Neural cell (in vitro differentiated cells): Measurements from ENCODE around the gene MKKS. TPM values are rescaled to one million over a fixed set of nuclear protein-coding genes. Genes with fewer than 3 reads are reported as not detected.

Experiments used
- H2AFZ ChIP-seq: fragments of 200-600, 300-800 bp; sonication (generic), shearing (Covaris generic); 2 replicates; pipeline ENCODE4 v1.6.0; 2014; ENCODE audit warnings: low read depth, mild to moderate bottlenecking, antibody characterized with exemption, low read length, moderate library complexity
- H3F3A ChIP-seq: fragments of 200-600 bp; shearing (Covaris generic); 2 replicates; pipeline ENCODE4 v1.6.1; 2016; ENCODE audit warnings: mild to moderate bottlenecking, moderate library complexity, mixed read lengths, antibody characterized with exemption, low read length; ENCODE audit not compliant: insufficient read depth, poor library complexity, severe bottlenecking
- H3K27ac ChIP-seq: fragments of 200-600, 300-800 bp; sonication (generic), shearing (Covaris generic); 2 replicates; pipeline ENCODE4 v1.5.1; 2014; ENCODE audit warnings: mild to moderate bottlenecking, low read length, moderate library complexity
- H3K27me3 ChIP-seq: fragments of 300-800, 200-600 bp; sonication (generic), shearing (Covaris generic); 2 replicates; pipeline ENCODE4 v1.6.0; 2014; ENCODE audit warnings: mild to moderate bottlenecking, low read depth, low read length, moderate library complexity; ENCODE audit not compliant: insufficient read depth
- H3K36me3 ChIP-seq: fragments of 300-800, 200-600 bp; sonication (generic), shearing (Covaris generic); 2 replicates; pipeline ENCODE4 v1.5.1; 2014; ENCODE audit warnings: mild to moderate bottlenecking, antibody characterized with exemption, low read length, moderate library complexity; ENCODE audit not compliant: insufficient read depth
- H3K4me2 ChIP-seq: fragments of 300-800, 200-600 bp; sonication (generic), shearing (Covaris generic); 2 replicates; pipeline ENCODE4 v1.6.0; 2014; ENCODE audit warnings: mild to moderate bottlenecking, low read length
- H3K4me3 ChIP-seq: fragments of 300-800, 200-600 bp; sonication (generic), shearing (Covaris generic); 2 replicates; pipeline ENCODE4 v1.5.1; 2014; ENCODE audit warnings: mild to moderate bottlenecking, low read length, moderate library complexity
- H3K79me2 ChIP-seq: fragments of 200-600 bp; shearing (Covaris generic); replicated peaks from 2 replicates; pipeline ENCODE4 v1.6.0; 2014; ENCODE audit warnings: mild to moderate bottlenecking, low read length, moderate library complexity; ENCODE audit not compliant: insufficient read depth
- H3K9ac ChIP-seq: fragments of 300-800, 200-600 bp; sonication (generic), shearing (Covaris generic); 2 replicates; pipeline ENCODE4 v1.6.1; 2016; ENCODE audit warnings: mild to moderate bottlenecking, low read length, mixed read lengths
- H3K9me2 ChIP-seq: fragments of 200-600 bp; shearing (Covaris generic); 2 replicates; pipeline ENCODE4 v1.6.1; 2016; ENCODE audit warnings: mild to moderate bottlenecking, low read length, mixed read lengths; ENCODE audit not compliant: insufficient read depth
- H3K9me3 ChIP-seq: fragments of 200-600, 300-800 bp; sonication (generic), shearing (Covaris generic); 2 replicates; pipeline ENCODE4 v1.6.1; 2016; ENCODE audit warnings: mild to moderate bottlenecking, mixed run types, low read length, moderate library complexity, mixed read lengths
- H4K20me1 ChIP-seq: fragments of 200-600 bp; shearing (Covaris generic); 2 replicates; pipeline ENCODE4 v1.6.1; 2016; ENCODE audit warnings: mild to moderate bottlenecking, mixed run types; ENCODE audit not compliant: insufficient read depth
- EP300 ChIP-seq: fragments of 450-650 bp; conservative IDR thresholded peaks from 2 replicates; pipeline ENCODE4 v1.6.1; 2014; ENCODE audit warnings: antibody characterized with exemption, mild to moderate bottlenecking, moderate library complexity; ENCODE audit not compliant: poor library complexity, severe bottlenecking
- EZH2 ChIP-seq: fragments of 200-600, 300-800 bp; shearing (Covaris generic), sonication (generic); IDR thresholded peaks from 2 replicates; pipeline ENCODE4 v1.6.1; 2014; ENCODE audit warnings: antibody characterized with exemption, low read length, borderline replicate concordance, mild to moderate bottlenecking; ENCODE audit not compliant: insufficient read depth, poor library complexity, severe bottlenecking
- MXI1 ChIP-seq: fragments of 450-650 bp; conservative IDR thresholded peaks from 2 replicates; pipeline ENCODE4 v1.6.1; 2014; ENCODE audit warnings: antibody characterized with exemption, mild to moderate bottlenecking; ENCODE audit not compliant: poor library complexity, severe bottlenecking
- POLR2AphosphoS5 ChIP-seq: IDR thresholded peaks from 2 replicates; pipeline ENCODE4 v1.6.1; 2012
- RAD21 ChIP-seq: fragments of 450-650 bp; conservative IDR thresholded peaks from 2 replicates; pipeline ENCODE4 v1.6.1; 2014; ENCODE audit warnings: antibody characterized with exemption, mild to moderate bottlenecking, moderate library complexity
- SMC3 ChIP-seq: fragments of 450-650 bp; conservative IDR thresholded peaks from 2 replicates; pipeline ENCODE4 v1.6.1; 2014; ENCODE audit warnings: antibody characterized with exemption, mild to moderate bottlenecking, moderate library complexity; ENCODE audit not compliant: poor library complexity
- TAF1 ChIP-seq: IDR thresholded peaks from 2 replicates; pipeline ENCODE4 v1.6.1; 2012; ENCODE audit warnings: low read depth
- polyA plus RNA-seq: library from polyadenylated mRNA; depleted of rRNA; stranded (reverse); fragments of >200 nt; gene quantifications from 2 replicates; pipeline ENCODE4 v1.2.3, GENCODE V29; 2014
- TF ChIP-seq, protein P1 (sequence below): IDR thresholded peaks from 2 replicates; pipeline ENCODE4 v1.6.1; 2012; ENCODE audit warnings: borderline replicate concordance
- TF ChIP-seq, protein P2 (sequence below): fragments of 450-650 bp; IDR thresholded peaks from 2 replicates; pipeline ENCODE4 v1.5.1; 2014; ENCODE audit warnings: antibody characterized with exemption, mild to moderate bottlenecking, moderate library complexity; ENCODE audit not compliant: poor library complexity, severe bottlenecking

MKKS gene
- polyA plus RNA-seq, 1 donor from 2014 or later = 28.0 TPM

- Histone ChIP-seq H3K27me3 (no peaks in the 10 kb centered on the region), H4K20me1 (no peaks in the 10 kb centered on the region), H3K9me2 (no peaks in the 10 kb centered on the region), H3F3A (no peaks in the 10 kb centered on the region), H3K9ac (no peak overlapping the region), H2AFZ (no peak overlapping the region), H3K27ac (no peak overlapping the region), H3K4me3 (no peak overlapping the region), H3K9me3 (no peaks in the 10 kb centered on the region), H3K4me2 (no peak overlapping the region), H3K79me2 (peaks cover 15% of the 10 kb centered on the region), H3K36me3 (no peaks in the 10 kb centered on the region)
- TF ChIP-seq TAF1 (no peak), EP300 (no peak), SMC3 (no peak), RAD21 (no peak), MXI1 (no peak), EZH2 (no peak), POLR2AphosphoS5 (no peak)
- TF ChIP-seq, protein P1, sequence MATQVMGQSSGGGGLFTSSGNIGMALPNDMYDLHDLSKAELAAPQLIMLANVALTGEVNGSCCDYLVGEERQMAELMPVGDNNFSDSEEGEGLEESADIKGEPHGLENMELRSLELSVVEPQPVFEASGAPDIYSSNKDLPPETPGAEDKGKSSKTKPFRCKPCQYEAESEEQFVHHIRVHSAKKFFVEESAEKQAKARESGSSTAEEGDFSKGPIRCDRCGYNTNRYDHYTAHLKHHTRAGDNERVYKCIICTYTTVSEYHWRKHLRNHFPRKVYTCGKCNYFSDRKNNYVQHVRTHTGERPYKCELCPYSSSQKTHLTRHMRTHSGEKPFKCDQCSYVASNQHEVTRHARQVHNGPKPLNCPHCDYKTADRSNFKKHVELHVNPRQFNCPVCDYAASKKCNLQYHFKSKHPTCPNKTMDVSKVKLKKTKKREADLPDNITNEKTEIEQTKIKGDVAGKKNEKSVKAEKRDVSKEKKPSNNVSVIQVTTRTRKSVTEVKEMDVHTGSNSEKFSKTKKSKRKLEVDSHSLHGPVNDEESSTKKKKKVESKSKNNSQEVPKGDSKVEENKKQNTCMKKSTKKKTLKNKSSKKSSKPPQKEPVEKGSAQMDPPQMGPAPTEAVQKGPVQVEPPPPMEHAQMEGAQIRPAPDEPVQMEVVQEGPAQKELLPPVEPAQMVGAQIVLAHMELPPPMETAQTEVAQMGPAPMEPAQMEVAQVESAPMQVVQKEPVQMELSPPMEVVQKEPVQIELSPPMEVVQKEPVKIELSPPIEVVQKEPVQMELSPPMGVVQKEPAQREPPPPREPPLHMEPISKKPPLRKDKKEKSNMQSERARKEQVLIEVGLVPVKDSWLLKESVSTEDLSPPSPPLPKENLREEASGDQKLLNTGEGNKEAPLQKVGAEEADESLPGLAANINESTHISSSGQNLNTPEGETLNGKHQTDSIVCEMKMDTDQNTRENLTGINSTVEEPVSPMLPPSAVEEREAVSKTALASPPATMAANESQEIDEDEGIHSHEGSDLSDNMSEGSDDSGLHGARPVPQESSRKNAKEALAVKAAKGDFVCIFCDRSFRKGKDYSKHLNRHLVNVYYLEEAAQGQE = no peak
These were observed 3.3 kb downstream of the MKKS start for GRCh38 chr20:10430704-10431103.

DNA sequence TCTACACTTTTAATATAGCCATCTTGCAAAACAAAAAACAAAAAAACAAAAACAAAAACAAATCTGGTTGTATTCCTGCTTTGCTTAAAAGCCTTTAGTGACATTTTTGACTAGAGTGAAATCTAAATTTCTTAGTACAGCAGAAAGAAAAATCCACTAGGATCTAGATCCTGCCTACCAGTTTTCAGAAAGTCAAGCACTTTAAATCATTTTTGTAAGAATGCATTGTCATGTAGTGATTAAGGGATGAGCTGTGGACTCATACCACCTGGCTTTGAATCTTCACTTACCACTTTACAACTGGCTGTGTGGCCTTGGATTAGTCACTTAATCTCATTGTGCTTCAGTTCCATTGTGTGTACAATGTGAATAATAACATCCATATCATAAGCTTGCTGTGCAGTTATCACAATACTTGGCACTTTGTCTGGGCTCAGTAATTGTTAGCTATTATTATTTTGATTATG, 4.0 kb downstream of the MKKS start:
- Histone ChIP-seq H3K9ac (no peak overlapping the region), H3K79me2 (peaks cover 13% of the 10 kb centered on the region), H3K4me2 (no peak overlapping the region), H3K9me2 (no peaks in the 10 kb centered on the region), H3K36me3 (no peaks in the 10 kb centered on the region), H4K20me1 (no peaks in the 10 kb centered on the region), H3K9me3 (no peaks in the 10 kb centered on the region), H2AFZ (no peak overlapping the region), H3F3A (no peaks in the 10 kb centered on the region), H3K27ac (no peak overlapping the region), H3K4me3 (no peak overlapping the region), H3K27me3 (no peaks in the 10 kb centered on the region)
- no peak for TF ChIP-seq POLR2AphosphoS5
- TF ChIP-seq, protein P1 = no peak
- TF ChIP-seq RAD21 = no peak
- TF ChIP-seq, protein P2, sequence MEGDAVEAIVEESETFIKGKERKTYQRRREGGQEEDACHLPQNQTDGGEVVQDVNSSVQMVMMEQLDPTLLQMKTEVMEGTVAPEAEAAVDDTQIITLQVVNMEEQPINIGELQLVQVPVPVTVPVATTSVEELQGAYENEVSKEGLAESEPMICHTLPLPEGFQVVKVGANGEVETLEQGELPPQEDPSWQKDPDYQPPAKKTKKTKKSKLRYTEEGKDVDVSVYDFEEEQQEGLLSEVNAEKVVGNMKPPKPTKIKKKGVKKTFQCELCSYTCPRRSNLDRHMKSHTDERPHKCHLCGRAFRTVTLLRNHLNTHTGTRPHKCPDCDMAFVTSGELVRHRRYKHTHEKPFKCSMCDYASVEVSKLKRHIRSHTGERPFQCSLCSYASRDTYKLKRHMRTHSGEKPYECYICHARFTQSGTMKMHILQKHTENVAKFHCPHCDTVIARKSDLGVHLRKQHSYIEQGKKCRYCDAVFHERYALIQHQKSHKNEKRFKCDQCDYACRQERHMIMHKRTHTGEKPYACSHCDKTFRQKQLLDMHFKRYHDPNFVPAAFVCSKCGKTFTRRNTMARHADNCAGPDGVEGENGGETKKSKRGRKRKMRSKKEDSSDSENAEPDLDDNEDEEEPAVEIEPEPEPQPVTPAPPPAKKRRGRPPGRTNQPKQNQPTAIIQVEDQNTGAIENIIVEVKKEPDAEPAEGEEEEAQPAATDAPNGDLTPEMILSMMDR = no peak
- TF ChIP-seq EZH2 = no peak
- no peak for TF ChIP-seq SMC3
- TF ChIP-seq TAF1 = no peak
